CD4-positive, alpha-beta T cell treated with Interleukin-6 at 100 ng/mL for 8 hours (primary cell): ENCODE data around the gene SYT9.

ENCODE experiments used
- DNase-seq: peaks from one replicate; pipeline ENCODE4 v3.0.0-alpha.2; 2020; ENCODE audit warnings: mixed read lengths, low spot score

Gene SYT9

DNA sequence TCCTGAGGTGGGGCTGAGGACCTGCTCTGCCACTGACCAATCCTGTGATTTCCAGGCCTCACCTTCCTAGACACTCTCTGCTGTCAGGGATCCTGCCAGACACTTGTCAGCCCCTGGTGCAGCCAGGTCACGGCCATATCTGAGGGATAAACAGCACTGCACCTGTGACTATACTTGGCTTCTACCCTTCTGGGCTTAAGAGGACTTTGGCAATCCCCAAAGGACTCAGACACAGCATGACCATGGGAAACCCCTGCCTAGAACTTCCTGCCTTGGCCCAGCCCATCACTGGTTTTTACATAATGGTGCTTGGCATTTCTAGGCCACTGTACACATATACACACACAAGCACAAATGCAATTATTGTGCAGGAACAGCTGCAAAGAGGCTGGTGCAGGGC, 222.0 kb downstream of the SYT9 start:
- no peak for DNase-seq

DNA sequence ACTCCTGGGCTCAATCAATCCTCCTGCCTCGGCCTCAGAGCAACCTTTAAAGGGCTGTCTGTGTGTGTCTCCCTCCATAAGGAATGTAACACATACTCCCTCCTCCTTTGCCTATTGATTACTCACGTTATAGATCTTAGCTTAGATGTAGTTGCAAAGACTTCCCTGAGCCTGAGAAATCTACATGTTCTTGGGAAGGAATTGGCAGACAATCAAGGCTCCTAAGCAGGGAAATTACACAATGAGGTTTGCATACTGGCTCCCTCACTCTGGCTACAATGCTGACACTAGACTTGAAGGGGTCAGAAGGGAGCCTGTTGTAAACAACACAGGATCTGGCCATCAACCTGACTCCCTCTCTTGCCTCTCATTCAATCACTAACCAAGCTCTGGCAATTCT, 228.4 kb downstream of the SYT9 start:
- no peak for DNase-seq

DNA sequence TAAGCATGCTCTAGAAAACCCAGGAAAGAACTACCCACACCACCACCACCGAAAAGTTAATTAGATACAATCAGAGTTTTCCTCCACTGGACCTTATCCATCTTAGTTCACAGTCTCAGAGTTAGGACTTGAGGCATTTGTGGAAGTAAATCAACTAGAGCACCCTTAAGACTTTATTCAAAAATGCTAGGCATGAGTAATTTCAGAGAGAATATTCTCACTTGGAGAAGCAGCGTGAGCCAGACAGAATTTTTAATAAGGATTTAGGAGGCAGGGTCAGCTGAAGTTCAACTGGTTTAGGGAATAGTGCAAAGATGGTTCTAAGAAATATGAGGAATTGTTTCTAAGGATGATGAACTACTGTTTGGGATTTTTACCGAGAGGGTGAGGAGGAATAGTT, 232.4 kb downstream of the SYT9 start:
- no peak for DNase-seq

DNA sequence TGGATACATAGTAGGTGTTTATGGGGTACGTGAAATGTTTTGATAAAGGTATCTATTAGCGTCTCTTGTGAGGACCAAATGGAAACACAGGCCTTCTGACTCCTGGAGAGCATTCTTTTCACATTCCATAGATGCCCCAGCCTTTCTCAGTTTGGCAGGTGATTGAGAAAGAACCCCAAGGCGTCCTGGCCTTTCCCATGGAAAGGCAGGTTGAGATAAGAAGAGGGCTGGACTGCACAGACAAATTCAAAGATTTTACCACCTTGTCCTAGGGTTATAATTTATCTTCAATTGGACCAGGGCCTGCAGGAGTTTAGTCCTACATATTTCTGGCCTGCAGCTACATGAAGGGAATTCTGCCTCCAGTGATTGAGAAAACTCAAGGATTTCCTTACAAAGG, 232.9 kb downstream of the SYT9 start:
- no peak for DNase-seq

DNA sequence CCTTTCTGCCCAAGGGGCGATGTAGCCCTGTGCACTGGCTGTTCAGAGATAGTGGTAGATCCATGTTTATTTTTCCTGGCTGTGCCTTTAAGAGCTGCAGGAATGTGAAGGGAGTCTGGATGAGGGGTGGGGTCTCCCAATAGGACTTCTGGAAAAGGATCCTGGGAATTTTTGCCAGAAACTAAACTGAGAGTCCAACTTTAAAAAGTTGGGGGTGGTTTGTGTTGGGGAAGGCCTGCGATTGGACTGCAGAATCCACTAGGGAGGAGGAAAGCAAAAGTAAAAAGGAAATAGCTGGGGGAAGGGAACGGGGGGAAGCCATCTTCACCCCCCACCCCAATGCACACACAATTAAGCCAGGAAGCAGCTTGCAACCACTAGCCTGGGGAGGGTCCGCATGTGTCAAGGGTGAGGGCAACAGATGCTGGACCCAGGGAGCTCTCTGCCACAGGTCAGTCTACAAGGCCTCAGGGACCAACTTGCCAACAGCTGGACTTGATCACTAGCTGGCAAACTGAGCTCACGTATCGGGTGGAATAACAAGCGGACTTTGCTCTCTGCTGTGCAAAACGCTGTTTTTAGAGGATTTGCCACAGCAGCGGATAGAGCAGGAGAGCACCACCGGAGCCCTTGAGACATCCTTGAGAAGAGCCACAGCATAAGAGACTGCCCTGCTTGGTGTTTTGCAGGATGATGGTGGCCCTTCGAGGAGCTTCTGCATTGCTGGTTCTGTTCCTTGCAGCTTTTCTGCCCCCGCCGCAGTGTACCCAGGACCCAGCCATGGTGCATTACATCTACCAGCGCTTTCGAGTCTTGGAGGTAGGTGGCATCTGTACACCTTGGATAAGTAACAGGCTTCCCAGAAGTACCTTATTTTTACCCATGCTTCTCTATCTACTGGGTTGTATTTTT, 233.7 kb downstream of the SYT9 start, which contains the start of gene OLFML1:
OLFML1 (plus strand) TSS at position 321 of the 912 bp plus-strand sequence; CDS start at position 691, 370 bp downstream.
- no peak for DNase-seq

DNA sequence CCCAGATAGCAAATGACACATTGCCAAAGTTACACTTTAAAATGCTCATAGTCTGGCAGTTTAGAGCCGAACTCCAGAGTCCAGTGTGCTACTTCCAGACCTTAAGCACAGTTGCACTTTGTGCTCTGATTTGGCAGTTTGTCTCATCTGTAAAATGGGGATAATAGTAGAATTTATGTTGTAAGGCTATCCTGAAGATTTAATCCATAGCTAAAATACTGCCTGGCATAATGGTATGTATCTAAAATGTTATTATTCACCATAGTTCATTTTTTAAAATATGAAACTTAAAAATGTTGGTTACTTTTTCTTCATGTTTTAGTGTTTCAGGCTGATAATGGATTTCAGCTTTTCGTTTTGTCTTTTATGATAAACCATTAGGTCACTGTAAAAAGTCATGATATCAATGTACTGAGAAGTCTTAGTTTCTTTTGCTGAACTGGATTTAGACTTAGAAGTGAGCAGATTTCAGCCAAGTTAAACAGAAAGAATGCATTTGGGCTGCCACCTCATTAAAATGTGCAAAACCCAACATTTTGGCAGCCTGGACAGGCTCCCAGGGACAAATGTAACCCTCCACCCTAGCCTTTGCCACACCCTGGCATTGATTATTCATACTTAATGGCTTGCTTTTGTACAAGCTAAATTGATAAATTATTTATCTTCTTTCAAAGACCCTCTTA, 234.5 kb downstream of the SYT9 start:
- no peak for DNase-seq

DNA sequence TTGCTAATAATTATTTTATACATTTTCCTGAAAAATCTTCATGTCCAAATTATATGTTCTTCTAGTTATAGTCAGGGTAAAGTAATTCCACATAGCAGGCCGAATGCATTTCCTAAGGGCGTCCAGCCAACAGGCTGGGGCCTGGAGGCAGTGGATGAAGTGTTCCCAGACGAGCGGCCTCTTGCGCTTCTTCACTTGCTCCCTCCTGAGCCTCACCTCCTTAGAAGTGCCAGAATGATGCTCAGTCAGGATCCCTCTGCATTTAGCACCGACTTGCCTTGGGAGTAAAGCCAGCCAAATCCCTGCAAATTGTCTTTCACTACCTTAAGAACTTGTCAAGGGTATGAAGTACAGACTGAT, 235.1 kb downstream of the SYT9 start:
- no peak for DNase-seq

DNA sequence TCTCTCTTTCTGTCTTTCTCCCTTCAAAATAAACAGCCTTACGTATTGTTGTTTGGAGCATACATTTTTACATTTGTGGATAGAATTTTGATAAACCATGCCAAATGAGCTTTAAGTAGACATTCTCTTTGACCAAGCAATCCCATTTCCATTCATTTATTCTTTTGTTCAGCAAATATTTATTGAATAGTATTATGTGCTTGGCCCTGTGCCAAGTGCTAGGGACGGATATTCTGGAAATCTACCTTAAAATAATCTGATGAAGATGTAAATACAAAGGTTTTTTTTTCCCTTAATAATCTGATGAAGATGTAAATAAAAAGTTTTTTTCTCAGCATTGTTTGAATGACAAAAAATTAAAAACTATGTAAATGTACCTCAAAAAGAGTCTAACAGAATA, 235.7 kb downstream of the SYT9 start:
- no peak for DNase-seq

DNA sequence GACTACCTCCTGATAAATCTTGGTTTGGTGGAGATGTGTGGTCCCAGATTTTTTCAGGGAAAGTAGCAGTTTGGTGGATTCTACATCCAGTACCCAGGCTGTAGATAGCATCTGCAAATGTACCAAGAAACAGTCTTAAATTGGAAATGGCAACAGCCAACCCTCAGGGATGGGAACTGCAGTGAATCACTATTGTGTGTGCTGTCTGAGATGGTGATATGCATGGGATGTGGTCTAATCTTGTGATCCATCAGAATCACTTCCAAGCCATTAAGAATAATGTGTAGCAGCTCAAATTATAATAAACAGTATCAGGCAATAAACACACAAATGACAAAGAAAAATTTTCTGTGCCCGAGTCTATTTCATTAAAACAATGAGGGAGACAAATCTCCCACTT, 237.0 kb downstream of the SYT9 start:
- no peak for DNase-seq

DNA sequence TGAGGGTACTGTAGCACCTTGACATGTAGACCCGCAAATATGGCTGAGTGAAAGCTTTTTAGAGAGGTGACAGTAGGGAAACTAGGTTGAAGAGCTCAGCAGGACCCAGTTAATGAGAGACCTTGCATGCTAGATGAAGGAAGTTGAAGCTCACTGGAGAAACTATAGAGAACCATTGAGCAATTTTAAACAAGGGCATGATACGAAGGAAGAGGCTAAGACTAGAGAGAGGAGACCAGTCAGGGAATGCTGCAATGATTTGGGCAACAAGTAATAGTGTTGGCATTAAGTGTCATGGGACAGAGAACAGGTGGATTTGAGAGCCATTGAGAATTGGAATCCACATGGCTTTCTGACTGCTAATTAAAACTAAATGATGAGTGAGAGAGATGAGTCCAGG, 237.7 kb downstream of the SYT9 start:
- DNase-seq: no peak

DNA sequence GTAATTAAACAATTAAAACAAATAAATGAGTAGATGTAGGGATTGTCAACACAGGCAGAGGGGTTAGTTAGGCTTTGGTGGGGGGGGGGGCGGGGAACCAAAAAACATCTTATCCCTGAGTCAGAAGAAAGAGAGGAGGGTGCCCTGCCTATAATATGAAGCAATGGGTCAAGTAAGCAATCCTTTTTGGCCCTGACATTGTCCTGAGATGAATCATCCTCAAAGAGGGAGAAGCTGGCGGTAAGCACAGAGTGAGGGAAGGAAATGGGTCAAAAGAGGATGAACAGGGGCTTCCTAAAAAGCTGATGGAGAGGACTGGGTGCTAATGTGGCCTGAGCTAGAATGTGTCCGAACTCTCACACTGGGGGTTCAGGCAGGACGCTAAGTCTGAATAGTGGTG, 238.3 kb downstream of the SYT9 start:
- DNase-seq: no peak

DNA sequence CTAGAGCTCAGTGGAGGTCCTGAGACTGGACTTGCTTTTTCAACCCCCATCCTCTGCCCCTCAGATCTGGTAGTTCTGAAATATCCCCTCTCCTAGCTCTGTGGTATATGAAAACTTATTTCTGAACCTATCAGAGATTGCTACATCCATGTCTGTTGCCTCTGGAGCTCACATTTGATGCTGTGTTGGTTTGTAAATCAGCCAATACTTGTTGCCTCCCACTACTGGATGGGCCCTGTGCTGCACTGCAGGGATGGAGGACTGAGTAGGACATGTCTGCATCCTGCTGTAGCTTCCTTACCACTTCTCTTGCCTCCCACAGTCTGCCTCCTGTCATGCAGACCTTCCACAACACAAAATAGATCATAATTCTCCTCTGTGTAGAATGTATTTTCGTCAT, 238.8 kb downstream of the SYT9 start:
- no peak for DNase-seq

DNA sequence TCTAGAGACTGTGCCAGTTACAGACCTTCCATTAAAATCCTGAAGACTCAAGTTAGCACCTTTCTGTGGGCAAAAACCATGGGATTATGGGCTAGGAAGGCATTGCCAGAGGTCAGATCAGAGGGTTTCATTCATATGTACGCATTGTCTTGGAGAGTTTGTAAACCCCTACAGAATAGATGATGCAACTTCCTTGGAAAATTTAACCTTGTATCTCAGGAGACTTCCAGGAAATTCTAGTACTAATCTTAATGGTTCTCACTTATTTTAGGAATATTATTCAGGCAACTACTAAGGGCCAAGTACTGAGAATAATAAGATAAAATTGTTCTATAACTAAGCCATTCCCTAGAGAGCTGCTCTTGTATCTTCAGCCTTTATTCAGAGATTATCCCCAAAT, 240.5 kb downstream of the SYT9 start:
- DNase-seq: no peak

DNA sequence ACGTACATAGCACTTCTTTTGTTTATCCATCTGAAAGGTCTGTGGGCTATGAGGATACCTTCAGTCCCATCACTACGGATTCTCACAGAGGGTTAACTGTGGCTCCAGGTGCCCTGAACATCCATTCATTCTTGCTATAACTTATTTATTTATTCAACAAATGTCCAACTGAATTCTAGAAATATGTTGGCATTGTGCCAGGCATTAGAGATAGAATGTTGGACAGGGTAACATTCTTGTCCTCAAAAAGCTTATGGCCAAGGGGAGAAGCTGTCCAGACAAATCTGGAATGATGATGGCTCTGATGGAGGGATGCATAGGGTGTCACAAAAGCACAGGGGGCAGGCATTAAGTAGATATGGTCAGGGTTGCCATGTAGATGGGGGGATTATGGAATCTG, 242.0 kb downstream of the SYT9 start:
- DNase-seq: no peak

DNA sequence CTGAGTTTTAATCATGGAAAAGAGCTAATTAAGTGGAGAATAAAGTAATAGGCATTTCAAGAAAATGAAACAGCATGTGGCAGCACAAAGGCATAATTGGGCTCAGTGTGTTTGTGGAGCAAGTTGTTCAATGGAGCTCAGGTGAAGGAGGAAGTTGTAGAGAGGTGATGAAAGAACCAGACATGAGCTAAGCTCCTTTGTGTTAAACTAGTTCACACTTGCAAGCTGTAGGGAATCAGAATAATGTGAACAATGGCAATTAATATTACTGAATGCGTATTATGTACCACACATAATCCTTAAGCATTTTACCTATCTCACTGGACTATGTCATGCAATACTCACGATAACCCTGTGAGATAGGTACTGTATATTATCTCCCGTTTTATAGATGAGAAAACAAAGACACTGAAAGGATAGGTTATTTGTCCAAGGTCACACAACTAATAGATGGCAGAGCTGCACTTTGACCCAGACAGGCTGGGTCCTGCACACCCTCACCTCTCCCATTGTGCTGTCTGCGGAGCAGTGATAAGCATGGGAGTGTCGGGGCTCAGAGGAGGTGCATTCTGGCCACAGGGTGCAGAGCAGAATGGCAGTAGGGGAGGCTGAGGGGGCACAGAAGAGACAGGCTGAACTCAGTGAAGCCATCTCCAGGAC, 242.5 kb downstream of the SYT9 start:
- DNase-seq: no peak

DNA sequence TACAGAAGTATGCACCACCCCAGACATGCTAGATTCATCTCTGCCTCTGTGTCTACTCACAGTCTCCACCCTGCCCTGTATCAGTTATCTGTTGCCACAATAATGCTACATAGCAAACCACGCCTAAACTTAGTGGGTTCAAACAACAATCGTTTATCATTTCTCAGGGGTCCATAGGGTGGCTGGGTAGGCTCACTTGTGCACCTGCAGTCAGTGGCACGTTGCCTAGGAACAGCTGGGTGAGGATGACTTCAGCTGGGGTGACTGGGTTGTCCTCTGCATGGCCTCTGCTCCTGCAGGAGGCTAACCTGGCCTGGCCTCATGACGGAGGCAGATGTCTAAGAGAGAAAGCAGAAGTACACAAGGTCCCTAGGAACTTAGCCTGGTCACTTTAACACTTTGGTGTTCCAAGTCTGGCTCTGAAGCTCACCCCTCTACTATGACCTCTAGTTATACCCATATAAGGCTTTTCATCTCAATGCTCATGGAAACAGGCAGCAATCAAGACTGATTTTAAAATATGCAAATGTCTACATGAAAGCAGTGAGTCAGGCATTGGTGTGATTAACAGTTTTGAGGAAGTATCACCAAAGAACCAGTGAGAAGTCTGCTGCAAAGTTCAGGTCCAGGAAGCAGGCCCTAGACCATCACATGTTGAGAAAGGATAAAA, 244.3 kb downstream of the SYT9 start:
- no peak for DNase-seq

DNA sequence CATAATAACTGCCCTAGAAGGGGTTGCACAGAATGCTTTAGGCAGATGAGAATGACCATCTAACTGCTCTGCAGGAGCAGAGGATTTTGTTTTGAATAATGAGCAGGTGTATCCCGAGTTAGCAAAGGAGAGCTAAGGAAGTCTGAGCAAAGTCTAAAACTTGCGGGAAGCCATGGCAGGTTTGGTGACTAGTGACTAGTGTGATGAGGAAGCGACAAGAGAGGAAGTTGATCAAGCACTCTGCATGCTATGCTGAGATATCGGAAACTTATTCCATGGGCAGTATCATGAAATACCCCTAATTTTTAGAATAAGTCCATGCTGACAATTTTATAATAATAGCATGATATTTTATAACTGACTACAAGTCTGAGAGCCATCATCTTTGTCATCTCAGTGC, 246.5 kb downstream of the SYT9 start:
- no peak for DNase-seq

DNA sequence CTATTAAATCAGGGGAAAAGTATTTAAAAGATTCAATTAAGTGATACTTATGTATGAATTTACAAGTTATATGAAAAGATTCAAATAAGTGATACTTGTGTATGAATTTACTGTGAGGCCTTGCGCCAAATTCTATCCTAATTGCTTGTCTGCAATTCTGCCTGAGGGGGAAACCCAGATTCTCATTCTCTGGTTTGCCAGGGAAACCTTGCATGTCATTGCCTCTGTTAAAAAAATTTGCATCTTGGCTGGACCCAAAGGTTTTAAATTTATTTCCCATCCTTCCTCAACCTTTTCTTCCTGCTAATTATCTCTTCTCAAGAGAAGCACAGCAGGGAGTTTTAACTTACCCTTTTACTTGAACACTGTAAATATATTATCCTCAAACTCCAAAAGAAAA, 247.4 kb downstream of the SYT9 start:
- DNase-seq: no peak

DNA sequence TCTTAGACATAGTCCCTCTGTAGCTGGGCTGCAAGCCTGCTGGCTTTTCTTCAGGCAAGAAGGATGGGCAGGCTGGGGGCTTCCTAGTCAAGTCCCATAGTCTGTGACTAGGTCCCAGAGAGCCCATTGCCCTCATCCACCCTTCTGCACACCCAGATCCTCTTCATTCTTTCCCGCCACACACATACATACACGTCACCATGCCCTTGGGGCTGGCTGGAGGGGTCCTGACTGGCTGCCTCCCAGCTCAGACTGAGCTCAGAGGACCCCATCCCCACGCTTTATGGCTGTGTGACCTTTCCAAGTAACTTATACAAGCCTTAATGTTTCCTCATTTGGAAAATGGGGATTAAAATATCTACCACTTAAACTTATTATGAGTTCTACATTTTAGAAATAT, 248.5 kb downstream of the SYT9 start:
- DNase-seq: no peak

DNA sequence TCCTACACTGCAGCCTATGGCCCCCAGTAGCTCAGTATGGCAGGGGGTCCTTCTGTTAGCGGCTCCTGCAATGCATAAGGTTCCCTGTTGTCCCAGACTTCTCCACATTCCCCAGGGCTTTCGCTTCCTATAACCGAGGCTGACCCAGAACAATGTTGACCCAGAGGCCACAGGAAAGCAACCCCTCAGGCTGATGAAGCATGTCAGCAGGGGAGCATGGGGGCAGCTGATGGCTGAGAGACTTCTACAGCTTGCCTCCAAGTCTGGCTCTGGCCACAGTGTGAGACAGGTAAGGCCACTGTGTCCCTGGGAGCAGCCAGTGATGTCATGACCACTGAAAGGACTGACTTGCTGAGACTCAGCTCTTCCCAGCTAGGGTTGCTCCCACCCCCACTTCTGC, 249.5 kb downstream of the SYT9 start:
- no peak for DNase-seq

DNA sequence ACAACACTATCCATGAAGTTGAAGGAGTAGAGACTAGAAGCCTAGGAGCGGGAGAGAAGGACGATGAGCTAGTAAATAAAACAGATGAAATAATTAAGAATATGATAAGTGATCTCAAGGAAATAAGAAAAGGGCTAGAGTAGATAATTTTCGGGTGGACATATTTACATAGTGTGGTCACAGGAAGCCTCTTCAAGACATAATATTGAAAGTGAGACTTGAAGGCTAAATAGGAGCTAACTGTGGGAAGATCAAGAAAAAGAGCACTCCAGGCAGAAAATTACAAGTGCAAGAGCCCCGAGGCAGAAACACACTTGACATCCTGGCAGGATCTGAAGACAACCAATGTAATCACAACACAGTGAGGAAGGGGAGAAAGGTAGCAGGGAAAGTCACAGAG, 250.2 kb downstream of the SYT9 start:
- no peak for DNase-seq

DNA sequence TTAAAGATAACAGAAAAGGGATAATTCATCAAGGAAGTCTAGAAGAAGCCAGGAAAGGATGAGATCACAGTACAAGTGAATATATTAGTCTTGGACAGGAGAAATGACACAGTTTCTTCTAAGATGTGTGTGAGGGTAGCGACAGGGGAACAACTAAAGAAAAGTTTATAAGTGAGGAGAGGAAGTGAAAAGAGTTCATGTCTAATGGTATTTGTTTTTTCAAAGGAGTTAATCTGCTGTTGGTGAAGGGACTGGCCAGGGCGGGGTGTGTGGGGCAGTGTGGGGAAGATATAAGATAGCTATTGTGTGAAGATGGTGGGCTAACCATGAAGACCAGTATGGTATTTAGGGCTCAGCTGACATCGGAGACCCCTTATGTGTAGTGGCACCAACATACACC, 254.5 kb downstream of the SYT9 start:
- no peak for DNase-seq

DNA sequence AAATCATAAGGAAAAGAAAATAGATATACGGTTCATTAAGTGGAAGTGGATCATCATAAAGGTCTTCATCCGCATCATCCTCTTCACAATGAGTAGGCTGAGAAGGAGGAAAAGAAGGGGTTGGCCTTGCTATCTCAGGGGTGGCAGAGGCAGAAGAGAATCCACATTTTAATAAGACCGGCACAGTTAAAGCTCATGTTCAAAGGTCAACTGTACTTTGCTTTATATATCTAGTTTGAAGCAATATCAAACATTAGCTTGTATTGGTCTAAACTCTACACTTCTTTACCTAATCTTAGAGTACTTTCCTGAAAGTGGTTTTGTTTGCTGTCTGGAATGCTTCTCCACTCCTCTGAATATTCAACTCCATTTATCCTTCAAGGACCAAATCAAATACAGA, 256.4 kb downstream of the SYT9 start:
- no peak for DNase-seq
